IMR-90 (cell line): ENCODE data around the gene ADGRV1. TPM values are rescaled to one million over a fixed set of nuclear protein-coding genes. Genes with fewer than 3 reads are reported as not detected.

Experiments used
- ATAC-seq: fragments of 200-7000 bp; cut with Tn5 transposase; 2 replicates; pipeline ENCODE4 v1.9.1; 2020; ENCODE audit warnings: low read depth, mild to moderate bottlenecking, moderate library complexity
- BruUV-seq: library from RNA; stranded (reverse); fragments of 400-500 nt; replicated peaks from 2 replicates; lab custom pipeline; 2021; lab: Mats Ljungman, UMichigan
- CTCF ChIA-PET: fragments of 300-600 bp; formaldehyde crosslinking; extraction: SDS; loops from one replicate; lab custom pipeline; 2021; ENCODE audit warnings: antibody characterized with exemption; lab: Yijun Ruan, JAX
- POLR2A ChIA-PET: fragments of 300-600 bp; sonication (Branson Sonifier 250); formaldehyde crosslinking; loops from one replicate; lab custom pipeline; 2022; ENCODE audit warnings: antibody characterized with exemption; ENCODE audit not compliant: unreplicated experiment; lab: Charles Lee
- DNase-seq: peaks from one replicate; pipeline ENCODE4 v3.0.0; 2013
- H2AFZ ChIP-seq: replicated peaks from 2 replicates; pipeline ENCODE3; 2013; ENCODE audit warnings: low read length, mild to moderate bottlenecking; ENCODE audit not compliant: poor library complexity
- H2AK5ac ChIP-seq: 2 replicates; pipeline ENCODE4 v1.6.1; 2013; ENCODE audit warnings: low read depth, low read length, inconsistent platforms
- H2AK9ac ChIP-seq: replicated peaks from 2 replicates; pipeline ENCODE3; 2013; ENCODE audit warnings: mild to moderate bottlenecking, low read depth, low read length, moderate library complexity; ENCODE audit not compliant: poor library complexity
- H2BK120ac ChIP-seq: 2 replicates; pipeline ENCODE4 v1.6.1; 2013; ENCODE audit warnings: low read depth, low read length, inconsistent platforms
- H2BK15ac ChIP-seq: 3 replicates; pipeline ENCODE4 v1.6.1; 2013; ENCODE audit warnings: low read depth, low read length, inconsistent platforms
- H2BK20ac ChIP-seq: 2 replicates; pipeline ENCODE4 v1.6.1; 2013; ENCODE audit warnings: low read depth, mild to moderate bottlenecking, inconsistent platforms, low read length, moderate library complexity
- H2BK5ac ChIP-seq: 2 replicates; pipeline ENCODE4 v1.6.1; 2013; ENCODE audit warnings: mild to moderate bottlenecking, low read depth, low read length, inconsistent platforms; ENCODE audit not compliant: poor library complexity, severe bottlenecking
- H3K14ac ChIP-seq: replicated peaks from 2 replicates; pipeline ENCODE4 v1.6.1; 2013; ENCODE audit warnings: low read depth, low read length, inconsistent platforms
- H3K18ac ChIP-seq: 2 replicates; pipeline ENCODE4 v1.6.1; 2013; ENCODE audit warnings: low read depth, low read length, control low read depth
- H3K23ac ChIP-seq: 2 replicates; pipeline ENCODE4 v1.6.1; 2013; ENCODE audit warnings: low read depth, low read length, inconsistent platforms
- H3K27ac ChIP-seq: 2 replicates; pipeline ENCODE4 v1.5.1; 2013; ENCODE audit warnings: mild to moderate bottlenecking, control low read depth, low read length; ENCODE audit not compliant: insufficient read depth
- H3K27me3 ChIP-seq: 2 replicates; pipeline ENCODE4 v1.6.1; 2013; ENCODE audit warnings: low read length; ENCODE audit not compliant: control insufficient read depth, insufficient read depth
- H3K36me3 ChIP-seq: 2 replicates; pipeline ENCODE4 v1.6.1; 2013; ENCODE audit warnings: low read length, mixed read lengths; ENCODE audit not compliant: control insufficient read depth, insufficient read depth
- H3K4ac ChIP-seq: 2 replicates; pipeline ENCODE4 v1.6.1; 2013; ENCODE audit warnings: low read depth, low read length, inconsistent platforms
- H3K4me1 ChIP-seq: 2 replicates; pipeline ENCODE4 v1.6.1; 2013; ENCODE audit warnings: low read length, mixed read lengths; ENCODE audit not compliant: control insufficient read depth, insufficient read depth
- H3K4me2 ChIP-seq: 2 replicates; pipeline ENCODE4 v1.6.1; 2013; ENCODE audit warnings: low read depth, mild to moderate bottlenecking, control low read depth, low read length, moderate library complexity
- H3K4me3 ChIP-seq: 2 replicates; pipeline ENCODE4 v1.5.1; 2013; ENCODE audit warnings: low read depth, mild to moderate bottlenecking, control low read depth, low read length, moderate library complexity; ENCODE audit not compliant: insufficient read depth
- H3K56ac ChIP-seq: 2 replicates; pipeline ENCODE4 v1.6.1; 2013; ENCODE audit warnings: low read length, inconsistent platforms; ENCODE audit not compliant: insufficient read depth; ENCODE audit errors: extremely low read depth
- H3K79me1 ChIP-seq, 2 experiments: 2 replicates each; pipeline ENCODE4 v1.6.1; 2013; ENCODE audit warnings: low read length in 2 of 2, inconsistent platforms in 1 of 2, low read depth in 1 of 2
- H3K9ac ChIP-seq: 2 replicates; pipeline ENCODE4 v1.6.1; 2013; ENCODE audit warnings: low read depth, low read length, control low read depth
- H3K9me1 ChIP-seq: 2 replicates; pipeline ENCODE4 v1.6.1; 2013; ENCODE audit warnings: low read length, inconsistent platforms; ENCODE audit not compliant: insufficient read depth
- H3K9me3 ChIP-seq: 2 replicates; pipeline ENCODE4 v1.6.1; 2013; ENCODE audit warnings: low read length; ENCODE audit not compliant: control insufficient read depth, insufficient read depth
- H4K20me1 ChIP-seq: 2 replicates; pipeline ENCODE4 v1.6.1; 2013; ENCODE audit warnings: low read length, inconsistent platforms; ENCODE audit not compliant: insufficient read depth
- H4K5ac ChIP-seq: 2 replicates; pipeline ENCODE4 v1.6.1; 2013; ENCODE audit warnings: mild to moderate bottlenecking, low read depth, low read length, control low read depth
- H4K8ac ChIP-seq, 2 experiments: 2 replicates each; pipeline ENCODE4 v1.6.1; 2013; ENCODE audit warnings: low read depth in 2 of 2, low read length in 2 of 2, control low read depth in 1 of 2, inconsistent platforms in 1 of 2
- H4K91ac ChIP-seq: 2 replicates; pipeline ENCODE4 v1.6.1; 2013; ENCODE audit warnings: low read depth, low read length, inconsistent platforms; ENCODE audit not compliant: insufficient read depth
- CHD1 ChIP-seq: IDR thresholded peaks from 2 replicates; pipeline ENCODE4 v1.6.1; 2012; ENCODE audit warnings: low read depth, low read length, improper control_type of control experiment
- CTCF ChIP-seq: conservative IDR thresholded peaks from 2 replicates; pipeline ENCODE4 v1.5.1; 2012; ENCODE audit warnings: mild to moderate bottlenecking, low read depth, low read length, improper control_type of control experiment
- FOS ChIP-seq: fragments of 150-350 bp; IDR thresholded peaks from 2 replicates; pipeline ENCODE4 v1.6.1; 2016; ENCODE audit warnings: low read depth, low read length
- MAFK ChIP-seq: IDR thresholded peaks from 2 replicates; pipeline ENCODE4 v1.6.1; 2012; ENCODE audit warnings: low read depth, low read length, improper control_type of control experiment
- POLR2A ChIP-seq: IDR thresholded peaks from 2 replicates; pipeline ENCODE4 v1.6.1; 2012; ENCODE audit warnings: mild to moderate bottlenecking, low read depth, low read length
- RFX5 ChIP-seq: IDR thresholded peaks from 2 replicates; pipeline ENCODE4 v1.8.0; 2012; ENCODE audit warnings: low read depth, mild to moderate bottlenecking, low read length, moderate library complexity
- SMC3 ChIP-seq: fragments of 150-350 bp; IDR thresholded peaks from 2 replicates; pipeline ENCODE4 v1.6.1; 2016; ENCODE audit warnings: low read depth, mild to moderate bottlenecking, antibody characterized with exemption, low read length, moderate library complexity
- USF2 ChIP-seq: fragments of 150-350 bp; IDR thresholded peaks from 2 replicates; pipeline ENCODE4 v1.6.1; 2017; ENCODE audit warnings: mild to moderate bottlenecking, antibody characterized with exemption, low read length, low read depth
- WGBS, 2 experiments: methylation state at CpG; one replicate each; pipeline versions ENCODE4 v1.1.5 to v1.1.7; 2013; ENCODE audit warnings: missing lambda C conversion rate in 2 of 2; ENCODE audit not compliant: insufficient read length in 1 of 2; ENCODE audit errors: extremely low coverage in 2 of 2; 5-methylcytosine and 5-hydroxymethylcytosine counted together
- dilution Hi-C: fragments of 300-500 bp; cut with HindIII; formaldehyde crosslinking; loops from one replicate; pipeline ENCODE4 v1.14.3; 2018; ENCODE audit warnings: low sequenced_read_pairs; ENCODE audit not compliant: unreplicated experiment
- in situ Hi-C: fragments of 300-500 bp; cut with MboI; formaldehyde crosslinking; loops from 3 replicates; pipeline ENCODE4 v1.14.3; 2019; ENCODE audit warnings: low sequenced_read_pairs, inconsistent platforms, mixed read lengths
- intact Hi-C: fragments of 100-400 bp; cut with micrococcal nuclease; formaldehyde crosslinking; loops from 2 replicates; pipeline ENCODE4 v1.10.0; 2022
- polyA plus RNA-seq, 3 experiments: library from polyadenylated mRNA; depleted of rRNA; stranded (reverse); fragments of >200 nt; gene quantifications; 2 replicates each; pipeline ENCODE4 v1.2.3, GENCODE V29; 2012; ENCODE audit warnings: low replicate concordance in 1 of 3
- total RNA-seq: library from RNA; depleted of rRNA; stranded (reverse); fragments of >200 nt; gene quantifications from 2 replicates; pipeline ENCODE4 v1.2.3, GENCODE V29; 2012

The ADGRV1 gene
- total and polyA plus RNA-seq, 2 of the 4 experiments (the other 2 are of a cell fraction) = under 0.01 TPM; not detected in 1

- Histone ChIP-seq H3K14ac (no peak overlapping the region), H3K4me1 (peaks cover 10% of the 10 kb centered on the region), H4K91ac (no peak overlapping the region), H3K23ac (no peak overlapping the region), H3K27me3 (no peaks in the 10 kb centered on the region), H3K9ac (no peak overlapping the region), H3K79me1 (no peaks in the 10 kb centered on the region), H3K27ac (no peak overlapping the region), H3K18ac (peak overlapping the region; percentile 48), H3K4me2 (no peak overlapping the region), H2BK5ac (no peak overlapping the region), H2BK20ac (no peak overlapping the region), H3K4ac (no peak overlapping the region), H2AFZ (no peak overlapping the region), H3K9me1 (no peaks in the 10 kb centered on the region), H2AK9ac (no peak overlapping the region), H3K4me3 (no peak overlapping the region), H4K20me1 (no peaks in the 10 kb centered on the region), H3K56ac (no peak overlapping the region), H3K36me3 (no peaks in the 10 kb centered on the region), H4K8ac (no peak overlapping the region), H3K9me3 (no peaks in the 10 kb centered on the region), H2AK5ac (no peak overlapping the region), H4K5ac (no peak overlapping the region; the same call in 1 of the 2 replicates), H2BK15ac (no peak overlapping the region), H2BK120ac (no peak overlapping the region)
- TF ChIP-seq USF2 = no peak
- no peak for TF ChIP-seq CTCF
- no peak for TF ChIP-seq SMC3
- TF ChIP-seq POLR2A = no peak
- TF ChIP-seq MAFK = no peak
- no peak for TF ChIP-seq FOS
- TF ChIP-seq RFX5 = no peak
- TF ChIP-seq CHD1 = no peak
- no peak for ATAC-seq
- WGBS, 2 experiments = no CpG with 5 or more reads among the region's 2 CpGs
- no peak for DNase-seq
- dilution Hi-C loops (no loop called here), in situ Hi-C loops (loop anchor here (10.0 kb wide), 1 partner anchor 166 kb away; no protein-coding TSS in a partner anchor), intact Hi-C loops (loop anchor here (10.0 kb wide), 1 partner anchor 346 kb away; no protein-coding TSS in a partner anchor)
- POLR2A ChIA-PET = interaction anchor here (0.6 kb wide), 2 partner anchors 441 to 444 kb away, joined by 3 read pairs; partner anchors contain the start of gene ARRDC3
- CTCF ChIA-PET = no interaction called here
- BruUV-seq = no TSS peak
Measured at GRCh38 chr5:90939211-90939610, 380.6 kb downstream of the ADGRV1 start.
